AG09309 (cell line): ENCODE data around the gene EEF1A2.

Source experiments
- DNase-seq: peaks from one replicate; pipeline ENCODE4 v3.0.0-alpha.2; 2010; ENCODE audit warnings: low read depth
- H3K4me3 ChIP-seq: 2 replicates; pipeline ENCODE4 v1.5.1; 2011; ENCODE audit warnings: mild to moderate bottlenecking, low read depth, low read length, moderate library complexity; ENCODE audit not compliant: control insufficient read depth
- CTCF ChIP-seq: IDR thresholded peaks from 2 replicates; pipeline ENCODE4 v1.5.1; 2011; ENCODE audit warnings: mild to moderate bottlenecking, low read depth, low read length, inconsistent platforms; ENCODE audit not compliant: insufficient read depth, control insufficient read depth; ENCODE audit errors: missing control alignments

EEF1A2 gene

DNA sequence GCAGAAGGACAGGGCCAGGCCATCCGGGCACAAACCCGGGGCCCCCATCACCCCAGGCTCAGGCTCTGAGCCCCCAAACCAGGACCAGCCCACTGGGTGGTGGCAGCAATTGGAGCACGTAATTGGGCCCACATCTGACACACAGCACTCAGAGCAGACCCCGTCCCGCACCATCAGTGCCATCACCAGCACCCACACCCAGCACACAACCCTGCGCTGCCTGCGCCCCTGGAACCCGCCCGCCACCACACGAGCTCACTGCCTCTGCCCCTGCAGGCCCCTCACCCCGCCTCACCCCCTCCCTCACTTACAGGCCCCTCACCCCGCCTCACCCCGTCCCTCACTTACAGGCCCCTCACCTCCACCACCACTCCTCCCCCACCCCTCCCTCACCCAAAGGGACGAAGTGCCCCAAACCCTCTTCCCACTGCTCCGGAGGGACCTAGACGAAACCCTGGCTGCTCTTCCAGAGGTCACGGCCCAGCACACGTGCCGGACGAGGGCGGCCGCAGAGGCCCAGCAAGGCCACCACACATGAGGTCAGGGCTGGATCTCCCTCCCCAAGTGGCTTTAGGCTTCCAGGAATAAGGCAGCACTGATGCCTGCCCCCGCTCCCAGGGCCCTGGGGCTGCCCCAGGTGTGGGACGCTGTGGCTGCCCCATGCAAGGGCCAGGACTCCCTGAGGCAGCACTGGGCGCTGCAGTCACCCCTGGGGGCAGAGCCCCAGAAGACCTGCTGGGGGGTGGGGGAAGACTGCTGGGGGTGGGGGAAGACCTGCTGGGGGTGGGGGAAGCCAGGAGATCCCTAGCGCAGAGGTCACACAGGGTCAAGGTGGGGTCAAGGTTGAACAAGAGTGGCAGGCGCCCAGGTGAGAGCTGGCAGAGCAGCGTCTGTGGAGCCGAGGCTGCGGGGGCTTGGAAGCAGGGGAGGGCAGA lies 48.8 kb downstream of the EEF1A2 start:
- no peak overlapping the region for H3K4me3 ChIP-seq
- no peak for DNase-seq
- TF ChIP-seq CTCF, result no peak

DNA sequence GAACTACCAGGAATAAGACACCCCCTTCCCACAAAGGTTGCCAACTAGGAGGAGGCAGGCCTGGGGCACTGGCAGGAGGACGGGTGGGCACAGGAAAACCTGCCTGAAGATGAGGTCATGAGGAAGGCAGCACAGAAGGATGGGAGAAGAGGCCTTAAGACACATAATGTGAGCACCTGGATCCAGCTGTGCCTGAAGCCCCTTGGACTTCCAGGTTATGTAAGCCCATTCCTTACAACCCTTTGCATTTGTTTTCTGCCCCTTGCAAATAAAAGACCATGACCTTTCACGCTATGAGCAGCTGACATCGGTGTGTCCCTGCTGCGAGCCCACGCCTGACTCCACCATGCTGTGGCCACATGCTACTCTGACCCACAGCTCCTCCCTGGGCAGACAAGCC lies 49.9 kb downstream of the EEF1A2 start:
- no peak for DNase-seq
- no peak for TF ChIP-seq CTCF
- H3K4me3 ChIP-seq, result no peak overlapping the region

GRCh38 chr20:63448031-63448430 lies 50.9 kb downstream of the EEF1A2 start:
- no peak for DNase-seq
- no peak overlapping the region for H3K4me3 ChIP-seq
- TF ChIP-seq CTCF, result no peak

DNA sequence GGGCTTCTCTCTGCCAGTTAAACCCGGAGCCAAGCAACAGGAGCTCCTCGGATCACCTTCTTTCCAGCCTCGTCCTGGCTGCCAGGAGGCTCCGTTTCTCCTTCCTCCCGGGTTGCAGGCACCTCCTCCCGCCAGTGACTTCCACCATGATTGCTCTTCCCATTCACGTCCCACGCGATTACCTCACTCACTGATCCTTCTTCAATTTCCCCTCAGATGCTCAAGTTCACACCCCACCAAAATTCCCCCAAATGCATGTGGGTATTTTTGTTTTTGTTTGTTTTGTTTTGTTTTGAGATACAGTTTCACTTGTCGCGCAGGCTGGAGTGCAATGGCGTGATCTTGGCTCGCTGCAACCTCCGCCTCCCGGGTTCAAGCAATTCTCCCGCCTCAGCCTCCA lies 51.6 kb downstream of the EEF1A2 start:
- DNase-seq, result no peak
- TF ChIP-seq CTCF, result no peak
- H3K4me3 ChIP-seq, result no peak overlapping the region

DNA sequence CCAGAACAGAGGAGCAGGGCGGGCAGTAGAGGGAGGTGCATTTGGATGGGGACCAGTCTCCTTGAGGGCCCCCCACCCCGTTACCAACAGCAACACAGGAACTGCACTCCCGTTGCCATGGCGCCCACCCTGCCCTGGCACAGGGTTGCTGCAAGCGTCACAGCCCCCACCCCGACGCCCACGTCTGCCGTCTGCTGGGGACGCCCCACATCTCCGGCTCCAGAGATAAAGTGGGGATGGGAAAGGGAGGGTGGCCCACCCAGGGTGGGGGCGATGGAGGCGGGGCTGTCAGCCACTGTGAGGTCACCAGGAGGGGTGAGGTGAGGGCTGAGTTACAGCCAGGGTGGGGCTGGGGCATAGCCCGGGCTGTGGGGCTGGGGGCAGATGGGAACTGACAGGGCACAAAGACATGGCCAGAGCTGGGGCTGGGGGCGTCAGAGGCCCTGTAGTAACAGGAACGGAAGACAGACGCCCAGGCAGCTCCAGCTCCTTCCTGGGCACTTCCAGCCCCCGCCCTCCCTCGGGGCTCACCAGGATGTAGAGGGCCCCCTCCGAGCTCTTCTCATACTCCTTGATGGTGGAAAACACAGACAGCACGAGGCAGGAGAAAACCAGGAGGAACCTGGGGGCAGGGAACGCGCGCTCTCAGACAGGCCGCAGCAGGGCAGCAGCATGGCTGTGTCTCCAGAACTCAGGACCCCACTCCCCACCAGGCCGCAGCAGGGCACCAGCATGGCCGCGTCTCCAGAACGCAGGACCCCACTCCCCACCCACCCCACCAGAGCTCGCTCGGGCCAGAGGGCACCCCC lies 52.5 kb downstream of the EEF1A2 start:
- no peak for TF ChIP-seq CTCF
- H3K4me3 ChIP-seq, result no peak overlapping the region
- DNase-seq, result no peak

DNA sequence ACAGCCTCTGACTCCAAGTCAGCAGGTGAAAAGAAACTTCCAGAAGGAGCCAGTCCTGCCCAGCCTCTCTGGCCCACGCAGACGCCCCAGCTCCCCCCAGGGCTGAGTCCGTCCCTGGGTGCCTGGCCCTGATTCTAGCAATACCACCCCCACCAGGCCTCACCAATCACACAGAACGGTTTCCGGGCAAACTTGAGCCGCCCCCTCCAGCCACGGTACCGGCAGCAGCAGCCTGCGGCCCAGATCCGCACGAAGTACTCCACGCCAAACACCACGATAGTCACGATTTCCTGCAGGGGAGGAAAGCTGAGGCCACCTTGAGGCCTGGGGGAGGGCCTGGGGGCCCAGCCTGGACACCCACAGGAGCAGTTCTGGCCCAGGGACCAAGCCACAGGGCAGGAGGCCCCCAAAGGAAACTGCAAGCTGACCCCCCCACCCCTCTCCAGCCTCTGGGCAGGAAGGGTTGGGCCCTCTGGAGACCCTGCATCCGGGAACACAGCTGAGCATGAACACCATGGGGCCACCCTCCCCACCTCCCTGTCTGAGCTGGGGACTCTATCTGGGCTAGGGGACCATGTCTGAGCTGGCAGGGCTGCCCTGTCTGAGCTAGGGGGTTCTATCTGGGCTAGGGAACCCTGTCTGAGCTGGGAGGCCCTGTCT lies 53.7 kb downstream of the EEF1A2 start:
- no peak for DNase-seq
- H3K4me3 ChIP-seq, result no peak overlapping the region
- no peak for TF ChIP-seq CTCF
